GM12891 (cell line): ENCODE data around the gene SERTM2.

Source experiments
- PAX5 ChIP-seq: IDR thresholded peaks from 2 replicates; pipeline ENCODE4 v1.6.1; 2011; ENCODE audit warnings: low read length, moderate library complexity, mild to moderate bottlenecking; ENCODE audit not compliant: insufficient read depth, severe bottlenecking
- POLR2A ChIP-seq: IDR thresholded peaks from 2 replicates; pipeline ENCODE4 v1.6.1; 2011; ENCODE audit warnings: low read depth, low read length, control low read depth
- POLR2AphosphoS5 ChIP-seq: IDR thresholded peaks from 2 replicates; pipeline ENCODE4 v1.6.1; 2011; ENCODE audit warnings: low read depth, low read length, control low read depth
- POU2F2 ChIP-seq: IDR thresholded peaks from 2 replicates; pipeline ENCODE4 v1.6.1; 2011; ENCODE audit warnings: low read depth, mild to moderate bottlenecking, control low read depth, low read length, moderate library complexity
- SPI1 ChIP-seq: IDR thresholded peaks from 2 replicates; pipeline ENCODE4 v1.6.1; 2011; ENCODE audit warnings: low read depth, low read length, control low read depth
- TAF1 ChIP-seq: IDR thresholded peaks from 2 replicates; pipeline ENCODE4 v1.6.1; 2011; ENCODE audit warnings: low read depth, low read length, control low read depth

DNA sequence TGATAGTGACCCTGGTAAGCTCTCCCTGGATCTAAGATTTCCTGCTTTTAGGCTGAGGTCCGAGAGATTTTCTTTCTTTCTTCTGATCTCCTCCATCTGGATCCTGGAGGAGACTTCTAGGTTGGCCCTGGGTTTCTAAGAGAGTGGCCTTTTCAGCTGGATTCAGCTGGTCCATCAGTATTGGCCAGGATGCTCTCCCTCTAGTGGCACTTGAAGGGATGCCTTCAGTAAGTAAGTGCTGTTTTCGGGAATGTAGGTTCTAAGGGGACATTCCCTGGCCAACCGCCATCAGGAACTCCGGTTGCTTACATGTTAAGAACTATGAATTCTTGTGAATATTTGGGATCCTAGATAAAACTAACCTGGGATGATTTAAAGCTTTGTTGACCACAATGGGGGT is 56.9 kb downstream of the SERTM2 start:
- TF ChIP-seq POLR2A (no peak), TAF1 (no peak), POLR2AphosphoS5 (no peak), PAX5 (no peak), SPI1 (no peak), POU2F2 (no peak)
